ENCODE results near the gene CENPW. TPM values are rescaled to one million over a fixed set of nuclear protein-coding genes. Genes with fewer than 3 reads are reported as not detected.

The CENPW gene
- total and polyA plus RNA-seq, 2 donors from 2014 or later = 2.6 to 5.8 TPM

- no peak for FAIRE-seq
- intact Hi-C loops (cut with DNase I) = no loop called here
- H3K27me3 ChIP-seq (ENCODE audit: control insufficient read depth, insufficient read depth, low read length) = no peaks in the 10 kb centered on the region
- H3K36me3 ChIP-seq (ENCODE audit: control insufficient read depth in 2 of 3, insufficient read depth in 3 of 3, low read length in 3 of 3) = no peaks in the 10 kb centered on the region
- peaks cover 0 to 16% (median 0%) of the 10 kb centered on the region in 3 donors for H3K9me3 ChIP-seq (ENCODE audit: control insufficient read depth in 2 of 3, insufficient read depth in 1 of 3, low read length in 3 of 3)
- H3K9ac ChIP-seq (ENCODE audit: low read length in 3 of 3) = no peak overlapping the region
- peak in 1 of 5 donors; percentile 16 for DNase-seq
- no peak overlapping the region for H3K27ac ChIP-seq (ENCODE audit: low read depth in 2 of 2, low read length in 2 of 2)
- H3K4me1 ChIP-seq (ENCODE audit: control insufficient read depth in 2 of 3, insufficient read depth in 2 of 3, low read depth in 1 of 3, low read length in 3 of 3) = no peaks in the 10 kb centered on the region
- no peak overlapping the region for H3K4me3 ChIP-seq (ENCODE audit: low read length in 3 of 3)
- TF ChIP-seq, protein P1, sequence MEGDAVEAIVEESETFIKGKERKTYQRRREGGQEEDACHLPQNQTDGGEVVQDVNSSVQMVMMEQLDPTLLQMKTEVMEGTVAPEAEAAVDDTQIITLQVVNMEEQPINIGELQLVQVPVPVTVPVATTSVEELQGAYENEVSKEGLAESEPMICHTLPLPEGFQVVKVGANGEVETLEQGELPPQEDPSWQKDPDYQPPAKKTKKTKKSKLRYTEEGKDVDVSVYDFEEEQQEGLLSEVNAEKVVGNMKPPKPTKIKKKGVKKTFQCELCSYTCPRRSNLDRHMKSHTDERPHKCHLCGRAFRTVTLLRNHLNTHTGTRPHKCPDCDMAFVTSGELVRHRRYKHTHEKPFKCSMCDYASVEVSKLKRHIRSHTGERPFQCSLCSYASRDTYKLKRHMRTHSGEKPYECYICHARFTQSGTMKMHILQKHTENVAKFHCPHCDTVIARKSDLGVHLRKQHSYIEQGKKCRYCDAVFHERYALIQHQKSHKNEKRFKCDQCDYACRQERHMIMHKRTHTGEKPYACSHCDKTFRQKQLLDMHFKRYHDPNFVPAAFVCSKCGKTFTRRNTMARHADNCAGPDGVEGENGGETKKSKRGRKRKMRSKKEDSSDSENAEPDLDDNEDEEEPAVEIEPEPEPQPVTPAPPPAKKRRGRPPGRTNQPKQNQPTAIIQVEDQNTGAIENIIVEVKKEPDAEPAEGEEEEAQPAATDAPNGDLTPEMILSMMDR (IDR thresholded peaks at IDR 0.05; ENCODE audit: borderline replicate concordance, extremely low read depth, insufficient read depth) = no peak
Observed at GRCh38 chr6:126377594-126378153, 37.8 kb downstream of the CENPW start.

GRCh38 chr6:126380072-126380583 lies 40.2 kb downstream of the CENPW start:
- intact Hi-C loops (cut with DNase I) = no loop called here
- DNase-seq (peak in 1 of 5 donors; percentile 39), FAIRE-seq (no peak)

GRCh38 chr6:126381498-126381897 lies 41.6 kb downstream of the CENPW start:
- Histone ChIP-seq H3K27ac (ENCODE audit: low read depth in 2 of 2, low read length in 2 of 2) (no peak overlapping the region), H3K36me3 (ENCODE audit: control insufficient read depth in 2 of 3, insufficient read depth in 3 of 3, low read length in 3 of 3) (no peaks in the 10 kb centered on the region), H3K9ac (ENCODE audit: low read length in 3 of 3) (no peak overlapping the region), H3K4me3 (ENCODE audit: low read length in 3 of 3) (no peak overlapping the region), H3K4me1 (ENCODE audit: control insufficient read depth in 2 of 3, insufficient read depth in 2 of 3, low read depth in 1 of 3, low read length in 3 of 3) (no peaks in the 10 kb centered on the region), H3K9me3 (ENCODE audit: control insufficient read depth in 2 of 3, insufficient read depth in 1 of 3, low read length in 3 of 3) (peaks cover 0 to 12% (median 0%) of the 10 kb centered on the region in 3 donors), H3K27me3 (ENCODE audit: control insufficient read depth, insufficient read depth, low read length) (no peaks in the 10 kb centered on the region)
- FAIRE-seq = no peak
- intact Hi-C loops (cut with DNase I) = no loop called here
- TF ChIP-seq, protein P1 (IDR thresholded peaks at IDR 0.05; ENCODE audit: borderline replicate concordance, extremely low read depth, insufficient read depth) = no peak
- no peak for DNase-seq

More at GRCh38 chr6:126380072-126380583, 40.2 kb downstream of the CENPW start:
- H3K36me3 ChIP-seq (ENCODE audit: control insufficient read depth in 2 of 3, insufficient read depth in 3 of 3, low read length in 3 of 3) = no peaks in the 10 kb centered on the region
- H3K9me3 ChIP-seq (ENCODE audit: control insufficient read depth in 2 of 3, insufficient read depth in 1 of 3, low read length in 3 of 3) = peaks cover 0 to 12% (median 0%) of the 10 kb centered on the region in 3 donors
- H3K4me1 ChIP-seq (ENCODE audit: control insufficient read depth in 2 of 3, insufficient read depth in 2 of 3, low read depth in 1 of 3, low read length in 3 of 3) = no peaks in the 10 kb centered on the region
- no peak overlapping the region for H3K9ac ChIP-seq (ENCODE audit: low read length in 3 of 3)
- H3K27ac ChIP-seq (ENCODE audit: low read depth in 2 of 2, low read length in 2 of 2) = no peak overlapping the region
- TF ChIP-seq, protein P1 (IDR thresholded peaks at IDR 0.05; ENCODE audit: borderline replicate concordance, extremely low read depth, insufficient read depth) = no peak
- H3K4me3 ChIP-seq (ENCODE audit: low read length in 3 of 3) = no peak overlapping the region
- no peaks in the 10 kb centered on the region for H3K27me3 ChIP-seq (ENCODE audit: control insufficient read depth, insufficient read depth, low read length)
